ENCODE measurements around the gene TMEM181.

TMEM181 gene

DNA sequence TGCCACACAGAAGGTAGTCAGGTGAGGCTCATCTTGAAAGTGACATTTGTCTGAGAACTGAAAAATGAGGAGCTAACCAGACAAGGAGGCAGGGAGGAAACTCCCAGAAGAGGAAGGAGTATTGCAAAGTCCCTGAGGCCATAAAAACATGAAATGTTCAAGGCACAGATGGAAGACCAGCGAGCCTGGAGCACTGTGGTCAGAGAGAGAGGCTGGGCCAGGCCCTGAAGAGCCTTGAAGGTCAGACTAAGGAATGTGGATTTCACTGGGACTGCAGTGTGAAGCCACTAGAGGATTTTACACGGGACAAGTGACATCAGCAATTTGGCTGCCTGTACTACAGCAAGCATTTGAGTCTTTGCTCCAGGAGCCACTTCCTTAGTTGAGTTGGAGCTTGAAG, 21.1 kb upstream of the TMEM181 start:
- no peak for FAIRE-seq
- TF ChIP-seq, protein P1, sequence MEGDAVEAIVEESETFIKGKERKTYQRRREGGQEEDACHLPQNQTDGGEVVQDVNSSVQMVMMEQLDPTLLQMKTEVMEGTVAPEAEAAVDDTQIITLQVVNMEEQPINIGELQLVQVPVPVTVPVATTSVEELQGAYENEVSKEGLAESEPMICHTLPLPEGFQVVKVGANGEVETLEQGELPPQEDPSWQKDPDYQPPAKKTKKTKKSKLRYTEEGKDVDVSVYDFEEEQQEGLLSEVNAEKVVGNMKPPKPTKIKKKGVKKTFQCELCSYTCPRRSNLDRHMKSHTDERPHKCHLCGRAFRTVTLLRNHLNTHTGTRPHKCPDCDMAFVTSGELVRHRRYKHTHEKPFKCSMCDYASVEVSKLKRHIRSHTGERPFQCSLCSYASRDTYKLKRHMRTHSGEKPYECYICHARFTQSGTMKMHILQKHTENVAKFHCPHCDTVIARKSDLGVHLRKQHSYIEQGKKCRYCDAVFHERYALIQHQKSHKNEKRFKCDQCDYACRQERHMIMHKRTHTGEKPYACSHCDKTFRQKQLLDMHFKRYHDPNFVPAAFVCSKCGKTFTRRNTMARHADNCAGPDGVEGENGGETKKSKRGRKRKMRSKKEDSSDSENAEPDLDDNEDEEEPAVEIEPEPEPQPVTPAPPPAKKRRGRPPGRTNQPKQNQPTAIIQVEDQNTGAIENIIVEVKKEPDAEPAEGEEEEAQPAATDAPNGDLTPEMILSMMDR (IDR thresholded peaks at IDR 0.05; ENCODE audit: insufficient read depth, missing control alignments) = no peak
- no peak for DNase-seq (ENCODE audit: insufficient read length, low spot score)

- TF ChIP-seq, protein P1 (IDR thresholded peaks at IDR 0.05; ENCODE audit: insufficient read depth, missing control alignments) = no peak
- DNase-seq (ENCODE audit: insufficient read length, low spot score) = no peak
- FAIRE-seq = no peak
Measured at GRCh38 chr6:158539413-158539812, 20.5 kb upstream of the TMEM181 start.

DNA sequence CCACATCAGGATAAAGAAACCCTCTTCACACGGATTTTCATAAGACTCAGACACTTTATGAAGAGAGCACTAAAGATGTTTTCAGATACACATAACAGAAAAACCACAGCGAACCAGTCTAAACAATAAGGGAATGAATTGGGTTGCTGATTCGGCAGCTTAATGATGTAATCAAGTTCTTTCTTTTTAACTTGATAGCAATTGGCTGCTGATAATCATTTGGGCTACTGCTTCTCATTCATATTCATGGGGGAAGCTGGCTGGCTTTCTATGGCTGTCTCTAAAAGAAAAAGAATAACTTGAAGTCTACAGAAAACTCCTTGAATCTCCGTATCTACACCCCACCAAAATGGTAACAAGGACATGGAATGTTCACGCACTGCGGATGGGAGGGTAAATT, 20.0 kb upstream of the TMEM181 start:
- FAIRE-seq = no peak
- TF ChIP-seq, protein P1 (IDR thresholded peaks at IDR 0.05; ENCODE audit: insufficient read depth, missing control alignments) = no peak
- DNase-seq (ENCODE audit: insufficient read length, low spot score) = no peak

GRCh38 chr6:158543606-158544185, 16.2 kb upstream of the TMEM181 start:
- no peak for FAIRE-seq
- DNase-seq (ENCODE audit: insufficient read length, low spot score) = no peak
- TF ChIP-seq, protein P1 (IDR thresholded peaks at IDR 0.05; ENCODE audit: insufficient read depth, missing control alignments) = no peak

DNA sequence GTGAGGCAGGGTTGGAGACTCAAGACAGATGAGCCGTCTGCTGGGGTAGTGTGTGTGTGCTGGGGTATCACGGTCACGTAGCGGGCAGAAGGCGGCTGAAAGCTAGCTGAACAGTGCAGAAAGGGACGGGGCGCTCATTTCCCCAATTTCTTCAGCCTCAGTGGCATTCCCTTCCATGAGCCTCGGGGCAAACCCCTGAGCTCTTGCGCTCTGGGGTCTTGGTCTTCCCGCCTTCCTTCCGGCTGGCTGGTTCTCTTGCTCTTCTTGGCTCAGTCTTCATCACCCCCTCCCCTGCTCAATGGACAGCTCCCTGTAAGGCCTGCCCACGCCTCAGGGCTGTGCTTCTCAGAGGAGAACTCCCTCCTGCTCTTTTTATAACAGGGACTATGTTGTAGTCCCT, 15.5 kb upstream of the TMEM181 start:
- FAIRE-seq = no peak
- TF ChIP-seq, protein P1 (IDR thresholded peaks at IDR 0.05; ENCODE audit: insufficient read depth, missing control alignments) = no peak
- no peak for DNase-seq (ENCODE audit: insufficient read length, low spot score)

DNA sequence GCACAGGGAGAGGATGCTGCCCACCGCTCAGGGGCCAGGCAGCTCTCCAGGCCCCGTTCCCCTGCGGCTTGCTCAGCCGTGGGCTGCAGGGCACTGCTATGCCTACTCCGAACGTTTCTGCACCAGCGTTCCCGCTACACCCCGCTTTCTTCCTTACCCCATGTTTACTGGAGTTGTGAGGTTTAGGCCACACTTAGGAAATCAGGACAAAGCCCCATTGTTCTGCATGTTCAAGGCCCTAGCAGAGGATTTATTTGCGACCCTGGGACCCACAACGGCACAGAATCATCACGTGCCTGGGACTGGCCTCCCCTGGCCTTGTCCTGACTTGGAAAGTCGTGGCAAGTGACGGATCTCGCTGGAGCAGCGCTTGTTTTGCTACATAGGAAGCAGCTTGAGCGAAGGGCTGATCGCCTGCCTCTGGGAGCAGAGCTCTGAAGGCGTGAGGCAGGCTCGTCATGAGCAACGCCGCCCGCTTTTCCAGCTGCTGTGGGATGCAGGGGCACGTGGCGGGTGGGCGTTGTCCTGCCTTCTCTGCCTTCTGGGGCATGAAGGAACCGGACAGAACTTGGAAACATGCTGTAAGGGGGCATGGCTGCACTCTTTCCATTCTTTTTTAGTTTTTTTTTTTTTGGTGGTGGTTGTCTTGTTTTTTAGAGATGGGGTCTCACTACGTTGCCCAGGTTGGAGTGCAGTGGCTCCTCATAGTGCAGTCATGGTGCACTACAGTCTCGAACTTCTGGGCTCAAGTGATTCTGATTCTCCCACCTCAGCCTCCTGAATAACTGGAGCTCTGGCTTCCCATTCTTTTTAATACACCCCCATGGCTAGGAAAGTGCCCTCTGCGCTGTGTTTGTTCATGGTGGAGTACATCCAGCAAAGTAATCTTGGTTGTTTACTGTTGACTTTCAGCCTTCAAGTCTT, 14.6 kb upstream of the TMEM181 start:
- TF ChIP-seq, protein P1 (IDR thresholded peaks at IDR 0.05; ENCODE audit: insufficient read depth, missing control alignments) = no peak
- no peak for DNase-seq (ENCODE audit: insufficient read length, low spot score)
- no peak for FAIRE-seq

Measured in D721Med (cell line).